Inflammatory macrophage (primary cell): ENCODE results near the gene PTPRE.
"Not testable (repeated sequence)": the region's sequence is repeated elsewhere in the genome, so short reads cannot be mapped to it uniquely, and the experiment has no call there.

ENCODE experiments used
- DNase-seq, 2 donors: peaks; one replicate each; pipeline ENCODE4 v3.0.0-alpha.2; 2020 to 2022

The PTPRE gene

GRCh38 chr10:127983344-127984100, 76.6 kb downstream of the PTPRE start:
- DNase-seq, result no peak

DNA sequence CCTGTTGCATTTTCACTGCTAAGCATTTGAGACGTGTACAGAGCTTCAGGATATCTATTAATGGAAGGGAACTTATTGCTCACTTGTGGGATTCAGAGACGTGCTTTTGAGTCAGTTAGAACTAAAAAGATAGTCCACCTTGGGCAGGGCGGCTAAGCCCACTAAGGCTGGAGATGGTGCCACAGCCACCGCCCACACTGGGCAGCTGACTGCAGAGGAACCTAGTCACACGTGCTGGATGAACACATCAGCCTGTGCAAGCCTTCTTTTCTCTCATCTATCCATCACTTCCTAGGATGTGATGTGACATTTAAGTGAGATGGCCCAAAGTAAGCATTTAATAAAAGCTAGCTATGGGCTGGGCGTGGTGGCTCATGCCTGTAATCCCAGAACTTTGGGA, 78.0 kb downstream of the PTPRE start:
- DNase-seq, result peak; percentile 43 to 53

GRCh38 chr10:127986531-127987466, 79.9 kb downstream of the PTPRE start:
- peak; percentile 18 to 26 for DNase-seq

- DNase-seq, result no peak
Measured at GRCh38 chr10:127987467-127988380, 80.8 kb downstream of the PTPRE start.

DNA sequence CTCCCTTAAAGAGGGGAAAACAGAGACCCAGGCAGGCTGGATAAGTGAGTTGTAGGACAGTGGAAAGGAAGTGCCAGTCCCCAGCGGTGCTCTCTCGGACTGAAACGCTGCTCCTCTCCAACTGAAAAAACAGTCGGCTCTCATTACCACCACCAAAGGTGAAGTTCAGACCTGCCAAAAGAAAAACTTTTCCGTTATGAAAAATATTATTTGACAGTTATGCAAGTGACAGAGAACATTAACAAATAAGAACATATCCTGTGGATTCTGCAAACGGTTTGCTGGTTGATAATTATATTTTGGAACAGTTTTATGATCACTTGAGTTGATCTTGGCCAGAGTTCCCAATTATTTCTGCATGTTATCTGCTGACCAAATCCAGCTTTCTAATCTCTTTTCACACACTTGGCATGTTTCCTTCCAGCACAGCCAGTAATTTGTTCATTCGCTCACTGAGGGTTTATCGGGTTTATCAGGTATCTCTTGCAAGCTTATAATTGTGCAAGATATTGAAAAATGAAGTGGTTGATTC, 82.6 kb downstream of the PTPRE start:
- DNase-seq, result no peak

- DNase-seq, result not testable (repeated sequence)
Measured at GRCh38 chr10:127990132-127990788, 83.4 kb downstream of the PTPRE start.

DNA sequence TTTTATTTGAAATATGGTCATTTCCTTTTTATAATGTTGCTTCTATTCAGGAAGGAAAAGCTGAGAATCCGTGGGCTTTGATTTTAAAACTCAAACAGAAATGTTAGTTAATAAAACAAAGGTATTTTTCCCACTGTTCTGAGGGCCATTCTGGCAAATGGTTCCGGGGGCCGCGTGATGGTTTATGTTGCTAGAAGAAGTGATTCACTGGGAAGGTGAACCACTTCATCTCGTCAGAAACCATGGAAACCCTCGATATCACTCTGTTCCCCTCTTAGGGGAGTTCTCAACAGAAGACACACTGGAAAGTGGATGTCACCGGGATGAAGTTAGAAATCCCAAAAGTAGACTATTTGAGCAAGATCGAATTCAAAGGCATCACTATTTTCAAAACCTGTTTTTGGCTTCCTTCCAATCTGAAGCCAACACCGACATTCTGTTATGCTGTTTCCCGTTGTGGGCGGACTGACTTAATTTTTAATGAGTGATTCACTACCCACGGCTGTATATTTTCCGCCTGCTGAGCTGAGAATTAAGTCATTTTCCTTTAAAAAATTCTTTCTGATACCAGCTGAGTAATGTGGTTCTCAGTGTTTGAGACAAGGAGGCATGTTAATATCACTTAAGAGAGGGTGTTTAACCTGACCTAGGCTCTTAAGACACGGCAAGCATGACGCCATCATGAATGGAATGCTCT, 84.1 kb downstream of the PTPRE start:
- peak; percentile 71 to 78 for DNase-seq

DNA sequence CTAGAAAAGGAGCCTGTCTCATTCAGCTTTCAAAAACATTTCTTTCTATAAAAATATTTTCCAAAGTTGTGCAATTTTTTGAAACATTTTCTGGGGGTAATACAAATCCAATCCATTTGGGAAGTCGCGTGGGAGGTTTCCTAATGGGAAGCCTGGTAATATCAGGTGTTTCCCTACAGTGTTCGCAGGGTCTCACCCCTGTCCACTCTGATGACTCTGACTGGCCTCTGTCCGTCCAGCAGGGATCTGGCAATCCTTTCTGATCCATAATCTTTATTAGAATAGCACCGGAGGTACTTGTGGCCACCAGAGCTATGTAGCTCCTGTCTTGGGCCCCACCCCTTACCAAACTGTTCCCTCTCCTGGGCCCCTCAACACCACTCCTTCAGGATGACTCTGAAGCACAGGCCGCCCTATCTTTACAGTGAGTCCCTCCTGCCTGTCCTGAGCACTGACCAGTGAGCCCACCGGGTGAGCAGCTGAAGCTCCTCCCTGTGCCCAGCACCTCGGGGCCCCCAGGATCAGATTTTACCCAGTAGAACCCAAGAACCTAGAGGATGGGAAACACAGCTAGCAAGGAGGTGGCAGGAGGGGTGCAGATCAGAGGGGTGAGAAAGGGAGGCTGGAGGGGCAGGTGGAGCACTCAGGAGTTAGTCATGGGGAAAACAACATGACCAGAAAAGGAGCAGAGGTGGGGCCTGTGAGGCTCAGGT, 84.8 kb downstream of the PTPRE start:
- DNase-seq, result no peak

DNA sequence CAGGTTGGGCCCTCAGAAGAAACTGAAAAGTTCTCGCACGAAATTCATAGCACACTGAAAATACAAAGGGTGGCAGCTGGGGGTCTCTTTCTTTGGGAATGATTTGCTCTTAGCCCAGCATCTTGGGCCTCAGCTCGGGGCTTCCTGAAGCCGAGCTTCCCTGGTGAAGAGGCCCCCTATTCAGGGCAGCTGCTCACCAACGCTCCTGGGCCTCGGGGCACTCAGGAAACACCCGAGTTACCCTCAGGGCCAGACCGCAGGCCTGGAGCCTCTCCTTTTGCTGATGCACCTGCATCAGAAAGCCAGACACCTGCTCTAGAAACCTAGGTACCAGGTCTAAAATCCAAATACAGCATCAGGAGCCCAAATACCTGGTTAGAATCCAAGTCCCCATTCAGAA, 85.5 kb downstream of the PTPRE start:
- no peak for DNase-seq

- no peak for DNase-seq
Measured at GRCh38 chr10:127993056-127993690, 86.3 kb downstream of the PTPRE start.

DNA sequence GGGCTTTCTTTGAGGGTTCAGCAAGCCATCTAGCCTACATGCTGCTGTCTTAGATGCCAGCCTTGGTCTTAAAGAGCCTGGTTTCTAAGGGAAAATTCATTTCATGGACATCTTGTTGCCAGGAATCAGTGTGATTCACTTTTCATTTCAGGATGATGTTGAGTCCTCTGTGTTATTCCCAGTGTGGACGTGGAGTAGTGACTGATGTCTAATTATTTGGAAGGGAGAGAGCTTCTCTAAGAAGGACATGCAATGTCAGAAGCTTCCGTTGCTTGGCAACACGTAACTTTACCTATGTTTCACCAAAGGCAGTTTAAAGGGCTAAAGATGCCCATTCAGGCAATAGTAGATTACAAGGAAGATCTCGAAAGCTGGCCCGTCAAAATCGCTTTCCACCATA, 89.0 kb downstream of the PTPRE start:
- no peak for DNase-seq

GRCh38 chr10:127996586-127996985, 89.7 kb downstream of the PTPRE start:
- peak; percentile 33 to 41 for DNase-seq

DNA sequence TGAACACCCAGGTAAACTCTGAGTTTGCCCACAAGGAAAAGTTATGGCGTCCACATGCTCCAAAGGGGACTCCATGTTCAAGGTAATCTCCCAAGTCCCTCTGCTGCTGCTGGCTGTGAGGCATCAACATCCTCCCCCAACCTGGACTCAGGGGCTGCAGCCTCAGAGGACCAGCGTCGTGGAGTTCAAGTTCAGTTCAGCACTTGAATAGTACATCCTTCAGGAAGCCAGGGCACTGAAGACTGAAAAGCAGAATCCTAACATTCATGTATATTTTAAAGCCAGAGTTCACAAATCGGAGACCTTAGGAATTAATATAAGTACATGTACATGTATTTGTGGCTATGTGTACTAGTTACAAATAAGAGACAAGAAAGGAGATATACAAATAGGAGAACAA, 90.4 kb downstream of the PTPRE start:
- DNase-seq, result no peak

DNA sequence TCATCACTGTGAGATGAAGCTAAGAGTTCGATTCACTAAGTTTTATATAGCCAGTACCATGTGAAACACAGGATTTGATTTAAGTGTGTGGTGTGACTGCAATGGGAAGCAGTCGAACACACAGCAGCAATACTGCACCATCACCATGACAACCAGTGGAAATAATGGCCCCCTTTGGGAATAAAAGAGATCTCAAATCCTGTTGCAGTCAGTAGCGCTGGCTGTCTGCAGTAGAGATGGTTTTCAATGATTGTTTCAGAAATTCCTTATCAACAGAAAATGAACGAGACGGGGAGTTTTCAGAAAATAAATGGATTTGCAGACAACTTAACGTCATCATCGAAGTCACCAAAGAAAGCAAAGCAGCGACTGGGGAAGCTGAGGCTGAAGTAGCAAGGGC, 91.0 kb downstream of the PTPRE start:
- DNase-seq, result no peak

DNA sequence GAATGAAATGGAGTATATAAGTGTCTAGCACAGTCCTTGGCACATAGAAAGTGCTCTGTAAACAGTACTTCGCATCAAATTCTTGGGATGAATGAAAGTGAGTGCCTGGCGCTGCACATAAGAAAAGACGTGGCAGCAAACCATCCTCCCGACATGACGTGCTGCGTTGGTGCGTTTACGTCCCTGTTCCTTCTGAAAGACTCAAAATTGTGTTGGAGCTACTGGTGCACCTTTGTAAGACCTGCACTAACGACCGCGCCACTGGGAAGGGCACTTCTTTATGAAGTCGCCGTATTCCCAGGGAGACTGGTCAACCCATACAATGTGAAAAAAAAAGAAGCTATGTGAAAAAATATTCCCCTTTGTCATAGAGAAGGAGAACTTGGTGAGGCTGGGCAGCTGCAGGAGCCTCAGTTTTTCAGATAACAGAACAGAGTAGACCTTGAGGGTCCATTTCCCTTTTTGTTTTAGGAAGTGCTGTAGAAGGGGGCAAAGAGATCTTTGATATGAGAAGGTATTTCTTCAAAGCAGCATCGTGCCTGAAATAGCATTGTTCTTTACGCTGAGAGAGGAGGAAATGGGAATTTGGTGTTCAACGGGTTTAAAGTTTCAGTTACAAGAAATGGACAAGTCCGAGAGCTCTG, 91.7 kb downstream of the PTPRE start:
- DNase-seq, result no peak

DNA sequence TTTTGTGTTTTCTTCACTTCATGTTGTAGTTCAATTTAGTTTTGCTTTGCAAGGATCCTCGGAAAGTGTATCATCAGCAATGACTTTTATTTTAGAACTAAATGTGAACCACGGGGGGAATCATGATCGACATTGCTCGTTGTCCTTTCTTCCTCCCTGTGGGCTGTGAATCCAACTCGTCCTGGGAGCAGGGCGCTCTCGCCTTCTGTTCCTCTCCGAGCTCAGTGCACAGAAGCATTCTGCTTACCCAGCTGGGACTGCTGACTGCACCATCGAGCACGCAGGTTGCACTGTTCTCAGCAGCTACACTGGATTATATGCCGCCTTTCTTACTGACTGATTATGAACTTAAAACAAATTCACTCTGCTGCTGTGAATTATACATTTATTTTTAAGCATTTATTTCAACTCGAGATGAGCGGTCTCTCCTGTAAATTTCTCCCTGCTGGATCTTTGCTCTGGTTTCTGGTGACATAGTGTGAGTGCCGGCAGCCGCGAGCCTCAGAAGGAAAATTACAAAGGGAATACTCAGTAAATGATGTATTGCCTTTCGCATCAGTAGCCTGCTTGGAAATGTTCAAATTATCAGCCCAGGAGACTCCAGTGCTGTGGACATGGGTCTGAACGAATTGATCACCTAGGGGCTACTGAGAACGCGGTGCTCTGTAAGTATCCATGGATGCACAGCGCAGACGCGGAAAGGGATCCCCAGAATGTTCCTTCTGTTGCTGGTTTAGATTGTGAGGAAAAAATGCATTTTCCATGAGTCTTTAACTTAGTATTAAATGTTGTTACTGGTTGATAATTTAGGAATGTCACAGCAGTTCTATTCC, 92.6 kb downstream of the PTPRE start:
- DNase-seq, result no peak

GRCh38 chr10:128000471-128001362, 93.8 kb downstream of the PTPRE start:
- no peak for DNase-seq
